Measurements from ENCODE around the gene GFRA1.
"Not testable (repeated sequence)": the region's sequence is repeated elsewhere in the genome, so short reads cannot be mapped to it uniquely, and the experiment has no call there.

GFRA1 gene

DNA sequence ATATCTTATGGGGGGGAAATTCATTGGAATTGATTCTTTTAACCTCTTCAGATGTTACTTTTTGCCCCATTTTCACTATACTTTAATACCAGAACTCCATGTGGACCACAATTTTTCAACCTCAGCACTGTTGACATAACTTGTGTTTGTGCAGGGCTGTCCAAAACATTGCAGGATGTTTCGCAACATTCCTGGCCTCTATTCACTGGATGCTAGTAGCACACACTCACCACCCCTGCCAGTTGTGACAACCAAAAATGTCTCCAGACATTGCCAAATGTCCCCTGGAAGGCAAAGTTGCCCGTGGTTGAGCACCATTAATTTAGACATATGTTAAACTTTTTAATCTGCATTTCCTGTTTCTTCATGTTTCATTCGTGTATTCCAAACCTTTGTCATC lies 234.7 kb downstream of the GFRA1 start:
- Histone ChIP-seq H3K4me1 (ENCODE audit: control insufficient read depth in 1 of 2, insufficient read depth in 2 of 2, low read length in 2 of 2) (no peaks in the 10 kb centered on the region), H3K9me3 (ENCODE audit: control insufficient read depth in 1 of 2, low read length in 2 of 2) (peaks cover 0 to 2% of the 10 kb centered on the region in 2 donors), H3K27ac (ENCODE audit: low read length) (no peak overlapping the region), H3K36me3 (ENCODE audit: control insufficient read depth in 1 of 2, insufficient read depth in 2 of 2, low read length in 2 of 2) (no peaks in the 10 kb centered on the region), H3K4me3 (ENCODE audit: low read depth in 1 of 2, low read length in 2 of 2) (no peak overlapping the region), H3K27me3 (ENCODE audit: low read depth, low read length) (no peaks in the 10 kb centered on the region)

DNA sequence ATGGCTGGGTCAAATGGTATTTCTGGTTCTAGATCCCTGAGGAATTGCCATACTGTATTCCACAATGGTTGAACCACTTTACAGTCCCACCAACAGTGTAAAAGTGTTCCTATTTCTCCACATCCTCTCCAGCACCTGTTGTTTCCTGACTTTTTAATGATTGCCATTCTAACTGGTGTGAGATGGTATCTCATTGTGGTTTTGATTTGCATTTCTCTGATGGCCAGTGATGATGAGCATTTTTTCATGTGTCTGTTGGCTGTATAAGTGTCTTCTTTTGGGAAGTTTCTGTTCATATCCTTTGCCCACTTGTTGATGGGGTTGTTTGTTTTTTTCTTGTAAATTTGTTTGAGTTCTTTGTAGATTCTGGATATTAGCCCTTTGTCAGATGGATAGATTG lies 237.6 kb downstream of the GFRA1 start:
- not testable (repeated sequence) for H3K27ac ChIP-seq (ENCODE audit: low read length); H3K27me3 ChIP-seq (ENCODE audit: low read depth, low read length); H3K9me3 ChIP-seq (ENCODE audit: control insufficient read depth in 1 of 2, low read length in 2 of 2); H3K36me3 ChIP-seq (ENCODE audit: control insufficient read depth in 1 of 2, insufficient read depth in 2 of 2, low read length in 2 of 2); H3K4me3 ChIP-seq (ENCODE audit: low read depth in 1 of 2, low read length in 2 of 2); H3K4me1 ChIP-seq (ENCODE audit: control insufficient read depth in 1 of 2, insufficient read depth in 2 of 2, low read length in 2 of 2)

DNA sequence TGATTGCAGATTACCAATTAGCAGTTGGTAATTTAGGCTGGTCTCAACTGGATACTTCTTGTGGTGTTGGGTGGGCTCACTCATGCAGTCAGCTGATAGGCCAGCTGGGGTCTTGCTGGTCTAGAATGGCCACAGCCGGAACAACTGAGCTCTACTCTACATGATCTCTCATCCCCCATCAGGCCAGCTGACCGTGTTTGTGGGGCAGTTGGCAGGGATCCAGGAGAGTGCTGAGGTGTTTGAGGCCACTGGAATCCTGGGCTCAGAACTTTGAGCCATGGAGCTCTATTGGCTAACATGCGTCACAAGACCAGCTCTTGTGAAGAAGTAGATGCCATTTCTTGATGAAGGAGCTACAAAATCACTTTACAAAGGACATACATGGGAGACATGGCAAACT lies 242.4 kb downstream of the GFRA1 start:
- no peak overlapping the region for H3K4me3 ChIP-seq (ENCODE audit: low read depth in 1 of 2, low read length in 2 of 2)
- H3K4me1 ChIP-seq (ENCODE audit: control insufficient read depth in 1 of 2, insufficient read depth in 2 of 2, low read length in 2 of 2), result no peaks in the 10 kb centered on the region
- H3K27ac ChIP-seq (ENCODE audit: low read length), result no peak overlapping the region
- no peaks in the 10 kb centered on the region for H3K36me3 ChIP-seq (ENCODE audit: control insufficient read depth in 1 of 2, insufficient read depth in 2 of 2, low read length in 2 of 2)
- peaks cover 0 to 4% of the 10 kb centered on the region in 2 donors for H3K9me3 ChIP-seq (ENCODE audit: control insufficient read depth in 1 of 2, low read length in 2 of 2)
- no peaks in the 10 kb centered on the region for H3K27me3 ChIP-seq (ENCODE audit: low read depth, low read length)

DNA sequence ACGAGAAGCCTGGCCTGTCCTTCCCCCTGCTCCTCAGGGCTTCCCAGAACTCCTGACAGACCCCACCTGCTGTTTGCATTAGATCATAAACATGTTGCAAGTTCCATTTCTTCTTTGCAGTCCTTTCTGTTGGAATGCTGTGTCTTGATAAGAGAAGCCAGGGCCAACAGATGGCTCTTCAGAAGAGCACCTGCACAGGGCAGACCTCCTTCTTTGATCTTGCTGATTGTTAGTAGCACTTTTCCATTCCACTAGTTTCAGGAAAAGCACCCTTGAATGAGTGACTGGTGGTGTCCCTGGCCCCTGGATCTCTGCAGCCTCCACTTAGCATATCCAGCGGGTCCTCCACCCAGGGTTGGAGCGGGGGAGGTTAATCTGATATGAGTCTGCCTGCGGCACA lies 243.2 kb downstream of the GFRA1 start:
- Histone ChIP-seq H3K4me3 (ENCODE audit: low read depth in 1 of 2, low read length in 2 of 2) (no peak overlapping the region), H3K27ac (ENCODE audit: low read length) (no peak overlapping the region), H3K9me3 (ENCODE audit: control insufficient read depth in 1 of 2, low read length in 2 of 2) (peaks cover 0 to 4% of the 10 kb centered on the region in 2 donors), H3K4me1 (ENCODE audit: control insufficient read depth in 1 of 2, insufficient read depth in 2 of 2, low read length in 2 of 2) (no peaks in the 10 kb centered on the region), H3K36me3 (ENCODE audit: control insufficient read depth in 1 of 2, insufficient read depth in 2 of 2, low read length in 2 of 2) (no peaks in the 10 kb centered on the region), H3K27me3 (ENCODE audit: low read depth, low read length) (no peaks in the 10 kb centered on the region)

DNA sequence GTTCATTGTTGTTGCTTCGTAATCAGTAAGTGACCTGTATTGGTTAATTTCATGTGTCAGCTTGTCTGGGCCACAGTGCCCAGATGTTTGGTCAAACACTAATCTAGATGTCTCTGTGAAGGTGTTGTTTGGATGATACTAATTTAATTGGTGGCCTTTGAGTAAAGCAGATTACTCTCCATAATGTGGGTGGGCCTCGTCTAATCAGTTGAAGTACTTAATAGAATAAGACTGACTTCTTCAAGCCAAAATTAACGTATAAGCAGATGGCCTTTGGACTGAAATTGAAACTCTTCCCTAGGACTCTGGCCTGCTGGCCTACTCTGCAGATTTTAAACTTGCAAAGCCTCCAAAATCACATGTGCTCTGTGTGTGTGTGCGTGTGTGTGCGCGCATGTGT lies 245.7 kb downstream of the GFRA1 start:
- H3K36me3 ChIP-seq (ENCODE audit: control insufficient read depth in 1 of 2, insufficient read depth in 2 of 2, low read length in 2 of 2), result no peaks in the 10 kb centered on the region
- H3K9me3 ChIP-seq (ENCODE audit: control insufficient read depth in 1 of 2, low read length in 2 of 2), result peaks cover 0 to 1% of the 10 kb centered on the region in 2 donors
- no peaks in the 10 kb centered on the region for H3K4me1 ChIP-seq (ENCODE audit: control insufficient read depth in 1 of 2, insufficient read depth in 2 of 2, low read length in 2 of 2)
- no peaks in the 10 kb centered on the region for H3K27me3 ChIP-seq (ENCODE audit: low read depth, low read length)
- H3K27ac ChIP-seq (ENCODE audit: low read length), result no peak overlapping the region
- H3K4me3 ChIP-seq (ENCODE audit: low read depth in 1 of 2, low read length in 2 of 2), result no peak overlapping the region

DNA sequence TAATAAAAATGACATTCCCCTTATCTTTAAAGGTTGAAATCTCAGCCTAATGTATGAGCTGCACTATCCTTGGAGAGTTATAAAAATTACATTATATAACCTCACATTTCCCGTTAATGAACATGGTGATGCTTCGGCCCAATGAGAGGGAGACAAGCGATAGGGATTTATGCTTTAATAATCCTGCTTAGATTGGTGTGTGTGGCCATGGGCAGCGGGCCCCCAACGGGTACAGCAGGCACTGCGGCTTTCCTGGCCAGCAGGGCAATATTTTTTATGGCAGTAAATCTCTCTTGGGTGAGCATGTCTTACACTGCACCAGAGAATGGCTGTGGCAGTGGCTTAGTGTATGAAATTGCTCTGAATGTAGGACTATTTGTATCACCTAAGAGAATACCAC lies 246.3 kb downstream of the GFRA1 start:
- no peaks in the 10 kb centered on the region for H3K9me3 ChIP-seq (ENCODE audit: control insufficient read depth in 1 of 2, low read length in 2 of 2)
- no peak overlapping the region for H3K27ac ChIP-seq (ENCODE audit: low read length)
- H3K4me3 ChIP-seq (ENCODE audit: low read depth in 1 of 2, low read length in 2 of 2), result no peak overlapping the region
- H3K4me1 ChIP-seq (ENCODE audit: control insufficient read depth in 1 of 2, insufficient read depth in 2 of 2, low read length in 2 of 2), result no peaks in the 10 kb centered on the region
- no peaks in the 10 kb centered on the region for H3K27me3 ChIP-seq (ENCODE audit: low read depth, low read length)
- no peaks in the 10 kb centered on the region for H3K36me3 ChIP-seq (ENCODE audit: control insufficient read depth in 1 of 2, insufficient read depth in 2 of 2, low read length in 2 of 2)

DNA sequence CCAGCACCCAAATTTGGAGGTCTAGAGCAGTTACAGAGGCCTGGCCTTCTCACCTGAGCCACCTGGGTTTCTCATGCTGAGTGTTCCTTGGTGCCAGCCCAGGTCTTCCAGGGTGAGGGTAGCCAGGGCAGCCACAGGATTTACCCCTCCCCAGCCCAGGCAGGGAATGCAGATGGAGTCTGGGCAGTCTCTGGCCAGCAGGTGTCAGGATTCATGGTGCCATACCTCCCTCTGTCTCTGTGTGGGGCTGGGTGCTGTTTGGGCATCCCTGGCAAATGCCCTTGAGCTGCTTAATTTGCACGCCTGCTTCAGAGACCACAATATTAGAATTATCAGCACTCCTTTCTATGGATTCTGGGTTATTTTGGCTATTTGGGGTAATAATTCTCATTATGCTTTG lies 246.7 kb downstream of the GFRA1 start:
- no peaks in the 10 kb centered on the region for H3K4me1 ChIP-seq (ENCODE audit: control insufficient read depth in 1 of 2, insufficient read depth in 2 of 2, low read length in 2 of 2)
- no peak overlapping the region for H3K27ac ChIP-seq (ENCODE audit: low read length)
- H3K9me3 ChIP-seq (ENCODE audit: control insufficient read depth in 1 of 2, low read length in 2 of 2), result no peaks in the 10 kb centered on the region
- no peak overlapping the region for H3K4me3 ChIP-seq (ENCODE audit: low read depth in 1 of 2, low read length in 2 of 2)
- no peaks in the 10 kb centered on the region for H3K27me3 ChIP-seq (ENCODE audit: low read depth, low read length)
- H3K36me3 ChIP-seq (ENCODE audit: control insufficient read depth in 1 of 2, insufficient read depth in 2 of 2, low read length in 2 of 2), result no peaks in the 10 kb centered on the region

DNA sequence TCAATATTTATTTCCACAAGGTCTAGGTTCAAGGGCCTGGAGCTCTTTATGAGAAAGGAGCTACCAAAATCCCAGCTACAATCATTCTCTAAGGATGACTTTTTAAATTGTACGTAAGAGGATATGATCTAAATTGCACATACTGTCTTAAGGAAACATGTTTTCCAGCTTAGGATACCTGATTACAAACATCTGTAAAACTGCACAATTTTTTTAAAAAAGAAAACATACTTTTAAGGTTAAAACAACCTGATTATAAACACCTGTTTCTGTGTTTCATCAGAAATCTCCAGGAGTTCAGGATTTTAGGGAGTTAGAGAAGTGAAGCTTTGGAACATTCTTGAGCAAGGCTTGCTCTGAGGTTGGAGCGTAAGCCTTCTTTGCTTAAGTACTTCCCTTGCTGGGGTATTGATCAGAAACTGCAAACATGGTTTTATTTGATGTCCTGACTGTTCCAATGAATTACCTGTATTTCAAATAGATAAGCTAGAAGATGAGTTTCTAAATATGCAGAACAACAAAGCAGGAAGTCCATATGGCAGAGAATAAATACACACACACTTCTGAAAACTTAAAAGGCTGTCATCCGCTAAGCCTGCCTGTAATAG lies 248.6 kb downstream of the GFRA1 start:
- Histone ChIP-seq H3K27me3 (ENCODE audit: low read depth, low read length) (no peaks in the 10 kb centered on the region), H3K4me3 (ENCODE audit: low read depth in 1 of 2, low read length in 2 of 2) (no peak overlapping the region), H3K9me3 (ENCODE audit: control insufficient read depth in 1 of 2, low read length in 2 of 2) (no peaks in the 10 kb centered on the region)

DNA sequence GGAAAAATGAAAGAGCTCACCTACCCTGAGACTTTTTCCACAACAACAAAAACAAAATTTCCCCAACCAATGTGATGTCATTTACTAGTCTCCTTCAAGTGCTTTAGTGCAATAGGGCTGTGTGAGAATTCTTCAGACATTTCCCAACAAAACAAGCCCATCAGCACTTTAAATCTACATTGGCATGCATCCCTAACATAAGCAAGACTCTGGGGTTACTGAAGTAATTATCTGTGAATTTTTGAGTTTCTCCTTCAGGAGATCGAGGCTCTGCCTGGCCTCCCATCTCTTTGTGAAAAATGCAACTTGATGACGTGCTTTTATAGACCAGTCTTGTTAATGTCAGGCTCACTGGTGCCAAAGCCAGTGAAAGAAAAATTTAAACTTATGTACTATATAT lies 255.6 kb downstream of the GFRA1 start:
- Histone ChIP-seq H3K4me1 (ENCODE audit: control insufficient read depth in 1 of 2, insufficient read depth in 2 of 2, low read length in 2 of 2) (peaks cover 0 to 12% of the 10 kb centered on the region in 2 donors), H3K27ac (ENCODE audit: low read length) (no peak overlapping the region), H3K9me3 (ENCODE audit: control insufficient read depth in 1 of 2, low read length in 2 of 2) (no peaks in the 10 kb centered on the region), H3K4me3 (ENCODE audit: low read depth in 1 of 2, low read length in 2 of 2) (no peak overlapping the region), H3K36me3 (ENCODE audit: control insufficient read depth in 1 of 2, insufficient read depth in 2 of 2, low read length in 2 of 2) (no peaks in the 10 kb centered on the region), H3K27me3 (ENCODE audit: low read depth, low read length) (no peaks in the 10 kb centered on the region)

More for the DNA sequence above, 248.6 kb downstream of the GFRA1 start:
- H3K36me3 ChIP-seq (ENCODE audit: control insufficient read depth in 1 of 2, insufficient read depth in 2 of 2, low read length in 2 of 2), result no peaks in the 10 kb centered on the region
- H3K27ac ChIP-seq (ENCODE audit: low read length), result no peak overlapping the region
- H3K4me1 ChIP-seq (ENCODE audit: control insufficient read depth in 1 of 2, insufficient read depth in 2 of 2, low read length in 2 of 2), result no peaks in the 10 kb centered on the region

DNA sequence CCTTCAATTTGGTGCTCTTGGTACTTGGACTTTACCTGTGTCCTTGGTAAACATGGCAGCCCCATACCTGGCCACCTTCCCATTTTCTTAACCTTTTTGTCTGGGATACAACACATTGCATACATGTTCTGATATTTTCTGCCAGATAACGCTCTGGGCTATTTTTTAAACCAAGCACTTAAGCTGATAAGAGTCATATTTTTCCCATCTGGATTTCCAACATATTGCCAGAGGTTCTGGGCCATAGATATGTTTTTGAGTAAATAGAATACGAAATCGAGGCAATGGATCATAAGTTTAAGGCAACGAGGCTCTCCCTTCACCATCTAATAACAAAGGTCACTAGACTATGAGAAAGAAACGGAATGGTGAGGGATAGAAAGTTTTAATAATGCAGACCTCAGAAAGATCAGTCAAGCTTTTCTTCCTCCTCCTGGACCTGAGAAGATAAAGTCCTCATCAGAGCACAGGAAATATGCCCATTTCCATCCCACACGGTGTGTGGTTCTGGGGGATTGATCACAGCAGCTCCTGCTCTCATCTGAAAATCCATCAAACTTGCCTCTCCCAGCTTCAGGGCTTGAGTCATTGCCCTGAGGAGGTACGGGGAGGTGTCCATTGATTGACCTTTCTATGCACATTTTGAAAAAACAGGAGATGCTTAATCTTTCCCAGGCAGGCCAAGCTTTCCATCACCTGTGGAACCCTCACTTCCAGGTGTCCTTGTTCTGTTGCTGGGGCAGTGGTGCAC lies 257.2 kb downstream of the GFRA1 start:
- Histone ChIP-seq H3K4me1 (ENCODE audit: control insufficient read depth in 1 of 2, insufficient read depth in 2 of 2, low read length in 2 of 2) (peaks cover 0 to 12% of the 10 kb centered on the region in 2 donors), H3K9me3 (ENCODE audit: control insufficient read depth in 1 of 2, low read length in 2 of 2) (no peaks in the 10 kb centered on the region), H3K27ac (ENCODE audit: low read length) (no peak overlapping the region), H3K4me3 (ENCODE audit: low read depth in 1 of 2, low read length in 2 of 2) (no peak overlapping the region), H3K36me3 (ENCODE audit: control insufficient read depth in 1 of 2, insufficient read depth in 2 of 2, low read length in 2 of 2) (no peaks in the 10 kb centered on the region), H3K27me3 (ENCODE audit: low read depth, low read length) (no peaks in the 10 kb centered on the region)

DNA sequence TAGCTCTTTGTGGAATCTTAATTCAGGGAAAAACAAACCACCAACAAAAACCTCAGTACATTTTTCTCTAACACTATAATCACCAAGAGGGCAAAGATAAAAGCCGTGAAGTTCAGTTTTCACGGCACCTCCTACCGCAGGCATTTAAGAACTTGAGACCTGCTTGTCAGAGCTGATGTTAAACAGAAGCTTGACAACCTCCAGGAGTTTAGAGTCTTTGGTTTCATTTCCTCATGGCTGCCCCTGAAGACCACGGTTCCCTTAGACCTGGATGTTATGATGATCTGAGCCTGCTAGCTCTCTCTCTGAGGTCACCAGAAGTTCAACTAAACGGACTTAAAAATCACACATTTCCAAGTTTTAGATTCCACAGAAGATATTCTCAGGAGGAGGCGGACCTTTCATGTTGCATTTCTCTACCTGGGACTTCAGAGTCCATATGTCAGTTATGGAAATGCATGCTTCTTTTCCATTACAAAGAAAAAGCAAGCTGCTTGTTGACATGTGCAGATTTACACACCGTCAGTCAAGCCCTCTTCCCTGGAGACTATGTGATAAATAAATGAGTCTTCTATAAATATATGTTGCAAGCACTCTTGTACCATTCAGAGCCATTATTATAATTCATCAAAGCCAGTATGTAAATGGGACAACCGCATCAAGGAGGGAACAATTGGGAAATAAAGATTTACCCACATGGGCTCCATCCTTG lies 258.0 kb downstream of the GFRA1 start:
- no peaks in the 10 kb centered on the region for H3K27me3 ChIP-seq (ENCODE audit: low read depth, low read length)
- no peaks in the 10 kb centered on the region for H3K9me3 ChIP-seq (ENCODE audit: control insufficient read depth in 1 of 2, low read length in 2 of 2)
- H3K36me3 ChIP-seq (ENCODE audit: control insufficient read depth in 1 of 2, insufficient read depth in 2 of 2, low read length in 2 of 2), result no peaks in the 10 kb centered on the region
- H3K4me1 ChIP-seq (ENCODE audit: control insufficient read depth in 1 of 2, insufficient read depth in 2 of 2, low read length in 2 of 2), result peaks cover 0 to 12% of the 10 kb centered on the region in 2 donors
- no peak overlapping the region for H3K27ac ChIP-seq (ENCODE audit: low read length)
- no peak overlapping the region for H3K4me3 ChIP-seq (ENCODE audit: low read depth in 1 of 2, low read length in 2 of 2)

Data from muscle layer of duodenum (tissue), 2 donors.